WI38 (cell line): Measurements from ENCODE around the gene CFAP20DC.
"Not testable (repeated sequence)": the region's sequence is repeated elsewhere in the genome, so short reads cannot be mapped to it uniquely, and the experiment has no call there.

Experiments used
- H3K4me3 ChIP-seq: 2 replicates; pipeline ENCODE4 v1.5.1; 2011; ENCODE audit warnings: low read depth, mild to moderate bottlenecking, control low read depth, low read length
- CTCF ChIP-seq: IDR thresholded peaks from 2 replicates; pipeline ENCODE4 v1.5.1; 2012; ENCODE audit warnings: low read depth, mild to moderate bottlenecking, control low read depth, low read length

CFAP20DC gene

DNA sequence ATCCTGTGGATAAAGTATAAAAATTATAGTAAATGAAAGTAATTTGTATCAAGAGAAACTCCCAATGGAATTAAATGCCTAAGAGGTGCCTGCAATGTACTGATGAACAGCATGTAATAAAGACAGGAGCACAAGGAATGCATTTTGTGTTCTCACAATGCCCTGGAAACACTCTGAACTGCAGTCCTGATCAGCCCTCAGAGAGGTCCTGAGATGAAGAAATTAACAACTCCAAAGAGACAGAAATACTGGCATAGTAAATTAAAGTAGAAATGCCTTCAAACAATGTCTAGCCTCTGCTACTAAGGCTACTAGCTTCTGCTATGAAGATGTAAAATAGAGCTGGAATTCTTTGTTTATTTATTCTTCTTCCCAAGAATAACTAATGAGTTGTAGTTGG, 59.9 kb downstream of the CFAP20DC start:
- peak overlapping the region; percentile 11; the same call in 1 of the 2 replicates for H3K4me3 ChIP-seq
- TF ChIP-seq CTCF, result no peak

- H3K4me3 ChIP-seq, result no peak overlapping the region
- no peak for TF ChIP-seq CTCF
Measured at GRCh38 chr3:58989163-58989562, 60.7 kb downstream of the CFAP20DC start.

DNA sequence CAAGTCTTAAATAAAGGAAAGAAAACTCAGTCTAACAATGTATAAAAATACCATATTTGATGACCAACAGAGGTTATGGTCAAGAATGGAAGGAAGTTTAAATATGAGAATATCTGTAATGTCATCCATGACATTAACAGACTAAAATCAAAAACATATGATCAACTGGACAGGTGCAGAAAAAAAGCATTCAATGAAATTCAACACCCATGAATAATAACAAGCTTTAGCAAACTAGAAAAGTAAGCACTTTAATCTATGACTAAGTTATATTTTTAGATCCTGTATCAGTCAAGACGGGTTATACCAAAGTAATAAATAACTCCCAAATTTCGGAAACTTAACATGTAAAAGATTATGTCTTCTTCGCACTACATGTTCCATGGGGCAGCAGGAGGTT, 61.8 kb downstream of the CFAP20DC start:
- no peak overlapping the region for H3K4me3 ChIP-seq
- TF ChIP-seq CTCF, result no peak

DNA sequence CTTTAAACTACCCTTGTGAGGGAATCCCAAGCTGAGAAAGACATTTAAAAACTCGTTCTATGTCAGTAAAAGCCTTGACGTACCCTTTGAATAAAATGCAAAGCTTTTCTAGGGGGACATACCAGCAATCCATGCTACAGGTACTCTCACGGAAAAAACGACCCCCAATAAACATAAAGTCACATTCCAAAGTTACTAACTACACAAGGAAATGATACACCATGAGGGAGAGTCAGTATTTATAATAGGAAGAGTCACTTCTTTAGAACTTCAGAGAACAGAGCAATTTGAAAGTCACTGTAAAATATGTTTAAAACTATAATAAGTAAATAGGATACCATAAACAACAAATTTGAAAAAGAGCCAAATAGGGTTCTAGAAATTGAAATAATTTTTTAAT, 63.2 kb downstream of the CFAP20DC start:
- no peak overlapping the region for H3K4me3 ChIP-seq
- TF ChIP-seq CTCF, result no peak

DNA sequence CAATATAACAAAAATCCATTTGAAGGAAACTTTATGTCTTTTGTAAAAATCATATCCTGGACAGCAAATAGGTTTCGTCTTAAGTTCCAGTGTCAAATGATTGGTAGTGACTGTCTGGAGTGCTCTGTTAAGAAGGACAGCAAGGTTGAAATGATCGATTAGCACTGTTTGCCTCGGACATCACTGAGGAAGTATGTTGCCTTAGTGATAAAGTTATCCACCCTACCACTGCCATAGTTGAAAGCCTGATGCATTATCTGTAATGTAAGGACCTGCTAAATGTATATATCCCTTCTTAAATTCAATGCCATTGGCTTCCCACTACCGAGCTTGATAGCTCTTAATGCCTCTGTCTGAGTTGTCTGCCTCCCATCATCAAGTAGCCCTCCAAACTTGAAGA, 70.0 kb downstream of the CFAP20DC start:
- no peak for TF ChIP-seq CTCF
- H3K4me3 ChIP-seq, result no peak overlapping the region

- H3K4me3 ChIP-seq, result no peak overlapping the region
- TF ChIP-seq CTCF, result no peak
Measured at GRCh38 chr3:58973796-58974195, 76.0 kb downstream of the CFAP20DC start.

- not testable (repeated sequence) for H3K4me3 ChIP-seq
Measured at GRCh38 chr3:58967866-58968265, 82.0 kb downstream of the CFAP20DC start.

- TF ChIP-seq CTCF, result no peak
- H3K4me3 ChIP-seq, result no peak overlapping the region
Measured at GRCh38 chr3:58965865-58966264, 84.0 kb downstream of the CFAP20DC start.
